Lower leg skin (tissue), 4 donors: ENCODE results near the gene TRUB2. TPM values are rescaled to one million over a fixed set of nuclear protein-coding genes. Genes with fewer than 3 reads are reported as not detected.

Experiments used
- DNase-seq, 2 donors: peaks; one replicate each; pipeline ENCODE4 v3.0.0-alpha.2; 2019; ENCODE audit warnings: low spot score in 2 of 2
- H3K4me3 ChIP-seq: fragments of 200-600 bp; sonication (generic); 2 replicates; pipeline ENCODE4 v1.5.1; 2017; ENCODE audit warnings: mild to moderate bottlenecking, low read depth; ENCODE audit not compliant: poor library complexity, severe bottlenecking
- CTCF ChIP-seq, 3 donors: fragments of 450-650 bp; IDR thresholded peaks; one replicate each; pipeline ENCODE4 v1.5.1; 2016; ENCODE audit warnings: antibody characterized with exemption in 3 of 3, mild to moderate bottlenecking in 3 of 3, moderate library complexity in 2 of 3
- POLR2A ChIP-seq, 2 donors: fragments of 450-650 bp; IDR thresholded peaks; one replicate each; pipeline ENCODE4 v1.6.1; 2016 to 2017; ENCODE audit warnings: antibody characterized with exemption in 2 of 2, mild to moderate bottlenecking in 1 of 2, moderate library complexity in 1 of 2
- WGBS, 2 donors: methylation state at CpG; one replicate each; pipeline ENCODE4 v1.1.5; 2018; 5-methylcytosine and 5-hydroxymethylcytosine counted together
- intact Hi-C: fragments of 100-400 bp; cut with DNase I; formaldehyde crosslinking; loops from one replicate; pipeline ENCODE4 v1.15.0; 2023; ENCODE audit warnings: low total_unique reads
- total RNA-seq, 4 donors: library from RNA; depleted of rRNA; stranded (reverse); fragments of >200 nt; gene quantifications; one replicate each; pipeline ENCODE4 v1.1.0, GENCODE V29; 2016

The TRUB2 gene
- total RNA-seq, 4 donors from 2014 or later, result 10.8 to 13.9 (median 11.5) TPM

GRCh38 chr9:128358861-128359260 lies 36.6 kb upstream of the TRUB2 start:
- intact Hi-C loops, result no loop called here
- no peak for TF ChIP-seq POLR2A (IDR thresholded peaks at IDR 0.05)
- no peak for TF ChIP-seq CTCF (IDR thresholded peaks at IDR 0.05)
- WGBS, 2 donors, result 67 to 76% methylated on average over 4 of the region's 4 CpGs

GRCh38 chr9:128358090-128358489 lies 35.8 kb upstream of the TRUB2 start:
- TF ChIP-seq CTCF (IDR thresholded peaks at IDR 0.05), result no peak
- no peak for TF ChIP-seq POLR2A (IDR thresholded peaks at IDR 0.05)
- no peak for DNase-seq
- WGBS, 2 donors, result 84 to 91% methylated on average over 8 of the region's 8 CpGs

More at GRCh38 chr9:128358861-128359260, 36.6 kb upstream of the TRUB2 start:
- no peak overlapping the region for H3K4me3 ChIP-seq
- DNase-seq, result no peak

DNA sequence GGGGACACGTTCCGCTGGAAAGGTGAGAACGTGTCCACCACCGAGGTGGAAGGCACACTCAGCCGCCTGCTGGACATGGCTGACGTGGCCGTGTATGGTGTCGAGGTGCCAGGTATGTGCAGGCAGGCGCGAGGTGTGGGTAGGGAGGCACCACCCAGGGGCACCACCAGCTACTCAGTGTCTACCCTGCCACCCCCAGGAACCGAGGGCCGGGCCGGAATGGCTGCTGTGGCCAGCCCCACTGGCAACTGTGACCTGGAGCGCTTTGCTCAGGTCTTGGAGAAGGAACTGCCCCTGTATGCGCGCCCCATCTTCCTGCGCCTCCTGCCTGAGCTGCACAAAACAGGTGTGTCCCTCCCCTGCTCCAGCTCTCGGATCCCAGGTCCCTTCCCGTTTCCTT lies 33.2 kb upstream of the TRUB2 start:
- TF ChIP-seq CTCF (IDR thresholded peaks at IDR 0.05), result no peak
- TF ChIP-seq POLR2A (IDR thresholded peaks at IDR 0.05), result no peak
- WGBS, 2 donors, result 97% methylated on average over 10 to 17 of the region's 19 CpGs

More at GRCh38 chr9:128358090-128358489, 35.8 kb upstream of the TRUB2 start:
- no peak overlapping the region for H3K4me3 ChIP-seq
- intact Hi-C loops, result no loop called here

GRCh38 chr9:128349772-128350171 lies 27.5 kb upstream of the TRUB2 start:
- DNase-seq, result no peak
- no peak overlapping the region for H3K4me3 ChIP-seq
- intact Hi-C loops, result no loop called here
- no peak for TF ChIP-seq CTCF (IDR thresholded peaks at IDR 0.05)
- TF ChIP-seq POLR2A (IDR thresholded peaks at IDR 0.05), result no peak
- WGBS, 2 donors, result 91 to 92% methylated on average over 6 of the region's 6 CpGs

More for the DNA sequence above, 33.2 kb upstream of the TRUB2 start:
- DNase-seq, result no peak
- H3K4me3 ChIP-seq, result no peak overlapping the region
- intact Hi-C loops, result no loop called here

DNA sequence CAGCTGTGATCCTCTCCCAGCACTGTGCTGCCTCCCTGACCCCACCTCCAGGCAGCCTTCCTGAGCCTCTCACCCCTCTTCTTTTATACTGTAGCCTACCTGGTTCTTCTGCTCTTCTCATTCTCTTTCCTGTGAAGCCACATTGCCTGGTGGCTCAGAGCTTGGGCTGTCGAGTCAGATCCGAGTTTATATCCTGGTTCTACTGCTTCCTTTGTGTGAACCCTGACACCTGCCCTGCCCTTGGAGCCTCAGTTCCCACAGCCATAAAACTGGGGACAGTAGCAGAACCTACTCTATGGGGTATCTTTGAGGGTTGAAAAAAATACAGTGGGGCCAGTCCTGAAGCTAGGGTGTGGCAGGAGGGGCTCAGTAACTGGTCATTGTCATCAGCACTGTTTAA lies 26.9 kb upstream of the TRUB2 start:
- no peak overlapping the region for H3K4me3 ChIP-seq
- intact Hi-C loops, result no loop called here
- no peak for DNase-seq
- 86 to 87% methylated on average over 2 of the region's 2 CpGs for WGBS, 2 donors
- TF ChIP-seq CTCF (IDR thresholded peaks at IDR 0.05) (no peak), POLR2A (IDR thresholded peaks at IDR 0.05) (no peak)

- H3K4me3 ChIP-seq, result no peak overlapping the region
- intact Hi-C loops, result loop anchor here (5.0 kb wide), 1 partner anchor 58 kb away; no protein-coding TSS in a partner anchor
- TF ChIP-seq POLR2A (IDR thresholded peaks at IDR 0.05) (no peak), CTCF (IDR thresholded peaks at IDR 0.05) (no peak)
- no peak for DNase-seq
- 93 to 94% methylated on average over 22 to 28 of the region's 28 CpGs for WGBS, 2 donors
Observed at GRCh38 chr9:128344931-128345605, 22.8 kb upstream of the TRUB2 start.
